GM19395 (cell line): ENCODE data around the gene TMCO4.

ENCODE experiments used
- ATAC-seq: cut with Tn5 transposase; IDR thresholded peaks from one replicate; pipeline ENCODE4 v1.9.1; 2021; ENCODE audit warnings: mild to moderate bottlenecking, moderate library complexity; ENCODE audit not compliant: unreplicated experiment

TMCO4 gene

DNA sequence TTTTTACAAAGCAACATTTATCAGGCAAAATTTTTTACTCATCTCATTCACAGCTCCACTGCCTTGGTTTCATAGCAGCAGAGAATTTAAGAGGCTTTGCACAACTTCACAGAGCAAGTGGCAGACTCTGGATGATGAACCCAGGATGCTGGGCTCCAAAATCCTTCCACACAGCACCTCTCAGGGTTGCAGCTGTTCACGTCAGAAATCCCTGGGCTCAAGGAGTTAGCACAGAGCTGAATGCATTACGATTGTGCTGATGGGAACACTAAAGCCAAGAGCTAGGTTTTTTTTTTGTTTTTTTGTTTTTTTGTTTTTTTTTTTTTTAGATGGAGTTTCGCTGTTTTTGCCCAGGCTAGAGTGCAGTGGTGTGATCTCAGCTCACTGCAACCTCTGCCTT, 137.4 kb downstream of the TMCO4 start:
- ATAC-seq = no peak

DNA sequence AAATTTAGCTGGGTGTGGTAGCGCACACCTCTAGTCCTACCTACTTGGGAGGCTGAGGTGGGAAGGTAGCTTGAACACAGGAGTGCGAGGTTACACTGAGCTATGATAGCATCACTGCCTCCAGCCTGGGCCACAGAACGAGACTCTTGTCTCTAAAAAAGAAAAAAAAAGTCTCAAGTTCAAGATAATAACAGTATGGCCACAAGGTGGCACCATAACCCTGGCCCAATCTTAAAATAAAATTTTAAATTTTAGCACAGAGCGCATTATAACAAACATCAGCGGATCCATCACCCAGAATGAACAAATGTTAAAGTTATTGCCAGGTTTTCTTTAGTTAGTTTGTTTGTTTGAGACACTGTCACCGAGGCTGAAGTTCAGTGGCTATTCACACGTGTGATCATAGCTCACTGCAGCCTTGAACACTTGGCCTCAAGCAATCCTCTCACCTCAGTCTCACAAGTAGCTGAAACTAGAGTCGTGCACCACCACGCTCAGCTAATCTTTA, 137.9 kb downstream of the TMCO4 start:
- no peak for ATAC-seq

DNA sequence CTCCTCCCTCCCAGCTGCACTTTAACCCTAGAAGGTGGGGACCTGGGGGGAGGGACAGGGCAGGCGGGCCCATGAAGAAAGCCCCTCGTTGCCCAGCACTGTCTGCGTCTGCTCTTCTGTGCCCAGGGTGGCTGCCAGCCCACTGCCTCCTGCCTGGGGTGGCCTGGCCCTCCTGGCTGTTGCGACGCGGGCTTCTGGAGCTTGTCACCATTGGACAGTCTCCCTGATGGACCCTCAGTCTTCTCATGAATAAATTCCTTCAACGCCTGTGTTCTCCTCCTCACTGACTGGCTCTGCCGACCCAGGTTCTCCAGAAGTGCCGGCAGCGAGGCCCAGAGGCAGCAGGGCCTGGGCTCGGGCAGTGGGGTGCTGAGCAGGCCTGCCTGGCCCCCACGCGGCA, 141.5 kb downstream of the TMCO4 start:
- ATAC-seq = no peak

DNA sequence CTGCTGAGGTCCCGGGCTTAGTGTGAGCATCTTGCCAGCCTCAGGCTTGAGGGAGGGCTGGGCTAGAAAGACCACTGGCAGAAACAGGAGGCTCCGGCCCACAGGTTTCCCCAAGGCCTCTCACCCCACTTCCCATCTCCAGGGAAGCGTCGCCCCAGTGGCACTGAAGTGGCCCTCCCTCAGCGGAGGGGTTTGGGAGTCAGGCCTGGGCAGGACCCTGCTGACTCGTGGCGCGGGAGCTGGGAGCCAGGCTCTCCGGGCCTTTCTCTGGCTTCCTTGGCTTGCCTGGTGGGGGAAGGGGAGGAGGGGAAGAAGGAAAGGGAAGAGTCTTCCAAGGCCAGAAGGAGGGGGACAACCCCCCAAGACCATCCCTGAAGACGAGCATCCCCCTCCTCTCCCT, 142.2 kb downstream of the TMCO4 start:
- no peak for ATAC-seq

DNA sequence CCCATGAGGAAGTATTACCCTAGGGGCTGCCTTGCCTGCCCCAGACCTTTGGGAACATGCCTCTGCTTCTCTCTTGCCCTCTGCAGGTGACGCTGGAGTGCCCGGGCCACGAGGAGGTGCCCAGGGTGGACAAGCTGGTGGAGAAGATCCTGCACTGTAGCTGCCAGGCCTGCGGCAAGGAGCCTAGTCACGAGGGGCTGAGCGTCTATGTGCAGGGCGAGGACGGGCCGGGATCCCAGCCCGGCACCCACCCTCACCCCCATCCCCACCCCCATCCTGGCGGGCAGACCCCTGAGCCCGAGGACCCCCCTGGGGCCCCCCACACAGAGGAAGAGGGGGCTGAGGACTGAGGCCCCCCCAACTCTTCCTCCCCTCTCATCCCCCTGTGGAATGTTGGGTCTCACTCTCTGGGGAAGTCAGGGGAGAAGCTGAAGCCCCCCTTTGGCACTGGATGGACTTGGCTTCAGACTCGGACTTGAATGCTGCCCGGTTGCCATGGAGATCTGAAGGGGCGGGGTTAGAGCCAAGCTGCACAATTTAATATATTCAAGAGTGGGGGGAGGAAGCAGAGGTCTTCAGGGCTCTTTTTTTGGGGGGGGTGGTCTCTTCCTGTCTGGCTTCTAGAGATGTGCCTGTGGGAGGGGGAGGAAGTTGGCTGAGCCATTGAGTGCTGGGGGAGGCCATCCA, 142.8 kb downstream of the TMCO4 start:
- ATAC-seq = no peak

DNA sequence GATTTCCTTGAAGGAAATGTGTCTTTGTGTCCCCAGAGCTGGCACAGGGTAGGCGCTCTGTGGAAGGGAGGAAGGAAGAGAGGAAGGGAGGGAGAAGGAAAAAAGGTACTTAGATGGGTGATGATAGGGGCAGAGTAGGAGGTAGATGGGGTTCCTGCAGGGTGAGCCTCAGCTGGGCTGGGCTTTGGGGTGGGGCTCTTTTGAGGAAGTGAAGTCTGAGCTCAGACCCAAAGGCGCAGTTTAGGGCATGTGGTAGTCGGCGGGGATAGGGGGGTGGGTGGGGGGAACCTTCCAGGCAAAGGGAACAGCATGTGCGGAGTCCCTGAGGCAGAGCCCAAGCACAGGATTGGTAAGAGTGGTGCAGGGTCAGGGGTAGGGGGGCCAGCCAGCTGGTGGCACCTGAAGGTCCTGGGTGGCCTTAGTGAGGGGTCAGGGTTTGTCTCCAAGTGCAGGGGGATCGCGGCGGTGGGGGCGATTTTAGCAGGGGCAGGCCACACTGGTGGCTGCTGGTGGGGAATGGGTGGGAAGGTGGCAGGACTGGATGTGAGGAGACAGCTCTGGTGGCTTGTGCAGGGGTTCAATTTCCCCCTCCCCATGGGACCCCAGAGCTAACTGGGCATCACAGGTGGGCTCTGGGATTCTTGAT, 143.5 kb downstream of the TMCO4 start:
- ATAC-seq = no peak

DNA sequence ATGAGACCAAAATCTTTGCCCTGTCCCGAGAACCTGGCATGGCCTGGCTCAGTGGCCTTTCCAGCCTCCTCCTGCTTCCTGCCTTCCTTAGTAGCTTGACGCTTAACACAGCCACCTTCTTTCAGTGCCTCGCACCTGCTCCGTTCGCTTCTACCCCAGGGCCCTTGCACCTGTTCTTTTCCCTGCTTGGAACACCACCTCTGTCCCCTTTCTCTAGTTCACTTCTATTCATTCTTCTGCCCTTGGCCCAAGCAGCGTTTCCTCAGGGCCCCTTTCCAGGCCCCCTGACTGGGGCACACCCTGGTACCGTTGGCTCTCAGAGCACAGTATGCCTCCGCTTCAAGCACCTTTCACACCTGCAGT, 144.0 kb downstream of the TMCO4 start:
- ATAC-seq = no peak

DNA sequence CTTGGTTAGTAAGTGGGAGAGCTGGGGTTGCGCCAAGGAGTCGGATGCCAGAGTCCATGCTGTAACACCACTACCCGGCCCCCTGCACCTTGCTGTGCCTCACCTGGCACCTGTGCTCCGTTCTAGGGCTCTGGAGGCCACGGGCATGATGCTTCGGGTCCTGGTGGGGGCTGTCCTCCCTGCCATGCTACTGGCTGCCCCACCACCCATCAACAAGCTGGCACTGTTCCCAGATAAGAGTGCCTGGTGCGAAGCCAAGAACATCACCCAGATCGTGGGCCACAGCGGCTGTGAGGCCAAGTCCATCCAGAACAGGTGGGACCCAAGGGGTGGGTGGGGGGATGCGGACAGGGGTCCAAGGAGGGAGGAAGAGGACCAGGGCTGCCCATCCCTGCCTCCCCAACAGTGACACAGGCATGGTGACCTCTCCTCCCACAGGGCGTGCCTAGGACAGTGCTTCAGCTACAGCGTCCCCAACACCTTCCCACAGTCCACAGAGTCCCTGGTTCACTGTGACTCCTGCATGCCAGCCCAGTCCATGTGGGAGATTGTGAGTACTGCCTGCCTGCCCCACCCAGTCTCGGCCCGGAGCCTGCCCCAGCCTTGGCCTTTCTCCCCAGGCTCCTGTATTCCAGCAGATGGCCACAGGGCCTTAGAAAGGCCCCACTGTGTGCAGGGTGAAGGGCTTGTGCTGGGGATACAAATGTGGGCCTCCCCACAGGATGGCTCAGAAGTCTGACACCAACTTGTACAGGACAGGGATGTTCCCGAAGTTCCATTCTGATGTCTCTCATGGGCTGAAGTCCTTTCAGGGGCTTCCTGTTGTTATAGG, 144.6 kb downstream of the TMCO4 start:
- ATAC-seq = no peak

DNA sequence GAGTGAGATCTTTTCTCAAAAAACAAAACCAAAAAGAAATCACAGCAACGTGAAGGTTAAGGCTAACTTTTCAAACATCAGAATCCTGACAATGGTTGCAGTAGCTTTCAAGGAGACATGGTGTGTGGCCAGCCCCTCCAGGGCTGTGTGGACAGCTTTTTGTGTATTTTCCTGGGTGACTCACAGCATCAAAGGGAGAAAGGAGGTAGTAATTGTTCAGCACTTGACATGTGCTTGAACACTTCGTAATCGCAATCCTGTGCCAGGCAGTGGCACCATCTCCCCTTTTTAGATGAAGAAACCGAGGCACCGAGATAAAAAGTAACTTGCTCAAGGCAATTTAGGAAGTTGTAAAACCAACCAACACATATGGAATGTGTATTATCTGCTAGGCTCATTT, 145.3 kb downstream of the TMCO4 start:
- ATAC-seq = no peak

DNA sequence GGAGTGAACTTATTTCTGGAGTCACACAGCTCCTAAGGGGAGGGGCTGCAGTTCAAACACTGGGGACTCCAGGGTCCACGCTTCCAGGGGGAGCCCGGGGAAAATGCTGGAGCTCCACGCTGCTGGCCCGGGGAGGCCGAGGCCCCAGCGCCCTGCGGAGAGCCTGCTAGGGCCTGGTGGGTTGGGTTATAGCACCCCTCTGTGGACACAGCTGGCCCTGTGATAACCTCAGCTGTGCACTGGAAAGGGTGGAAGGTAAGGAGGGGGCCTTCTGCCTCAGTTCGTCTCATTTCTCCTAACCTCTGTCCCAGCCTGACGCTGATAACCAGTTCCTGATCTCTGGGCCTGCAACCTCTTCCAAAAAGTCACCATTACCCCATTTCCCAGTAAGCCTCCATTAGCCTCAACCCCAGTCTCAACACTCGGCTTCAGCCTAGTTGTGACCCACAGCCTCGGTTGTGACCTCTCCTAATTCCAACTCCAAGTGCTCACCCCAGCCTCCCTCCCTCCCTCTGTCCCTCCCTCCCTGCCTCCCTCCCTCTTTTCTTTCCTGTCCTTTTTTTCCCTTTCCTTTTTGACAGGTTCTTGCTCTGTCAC, 148.5 kb downstream of the TMCO4 start:
- no peak for ATAC-seq

DNA sequence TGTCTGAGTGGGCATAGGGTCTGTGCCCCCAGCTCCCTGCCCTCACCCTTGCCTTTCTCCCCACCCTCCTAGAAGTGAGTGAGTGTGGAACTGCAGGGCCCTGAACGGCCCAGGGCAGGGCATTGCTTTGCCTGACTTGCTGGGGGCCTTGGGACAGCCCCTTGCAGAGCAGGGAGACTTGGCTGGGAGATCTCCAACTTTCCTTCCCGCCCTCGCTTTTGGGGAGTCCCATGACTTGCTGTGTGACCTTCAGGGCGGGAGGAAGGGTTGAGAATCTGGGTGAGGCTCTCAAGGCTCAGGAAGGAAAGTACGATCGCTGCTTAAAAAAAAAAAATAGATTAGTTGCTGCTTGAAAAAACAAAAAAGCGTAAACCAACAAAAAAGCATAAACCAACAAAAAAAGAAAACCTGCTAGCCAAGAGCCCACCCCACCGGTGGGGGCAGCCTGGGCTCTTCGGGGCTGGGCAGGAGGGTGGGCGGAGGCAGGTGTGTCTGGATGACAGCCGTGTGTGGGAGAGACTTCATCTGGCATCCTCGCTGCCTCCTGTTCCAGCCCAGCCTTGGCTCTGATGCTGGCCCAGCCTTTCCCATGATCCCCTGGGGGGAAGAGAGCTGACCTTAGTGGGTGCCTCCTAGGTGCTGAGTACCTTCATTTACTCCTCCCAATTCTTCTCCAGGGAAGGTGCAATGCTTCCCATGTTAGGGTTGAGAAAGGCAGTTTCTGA, 149.1 kb downstream of the TMCO4 start:
- no peak for ATAC-seq

DNA sequence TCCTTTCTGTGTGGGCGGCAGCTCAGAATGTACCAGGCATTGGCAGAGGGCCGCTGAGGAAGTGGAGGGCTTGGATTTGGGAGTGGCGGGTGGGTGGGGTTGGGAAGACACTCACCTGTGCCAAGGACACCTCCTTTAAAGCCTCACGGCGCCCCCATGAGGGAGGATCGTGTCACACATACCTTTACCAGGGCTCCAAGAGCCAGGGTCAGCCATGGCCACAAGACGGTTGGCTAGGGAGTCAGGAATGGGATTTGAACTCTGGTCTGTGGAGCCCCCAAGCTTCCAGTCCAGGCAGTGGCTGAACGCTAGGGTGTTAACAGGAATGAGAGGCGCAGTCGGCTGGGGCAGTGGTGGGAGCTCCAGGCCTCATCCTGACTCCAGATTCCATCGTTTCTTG, 151.0 kb downstream of the TMCO4 start:
- no peak for ATAC-seq

DNA sequence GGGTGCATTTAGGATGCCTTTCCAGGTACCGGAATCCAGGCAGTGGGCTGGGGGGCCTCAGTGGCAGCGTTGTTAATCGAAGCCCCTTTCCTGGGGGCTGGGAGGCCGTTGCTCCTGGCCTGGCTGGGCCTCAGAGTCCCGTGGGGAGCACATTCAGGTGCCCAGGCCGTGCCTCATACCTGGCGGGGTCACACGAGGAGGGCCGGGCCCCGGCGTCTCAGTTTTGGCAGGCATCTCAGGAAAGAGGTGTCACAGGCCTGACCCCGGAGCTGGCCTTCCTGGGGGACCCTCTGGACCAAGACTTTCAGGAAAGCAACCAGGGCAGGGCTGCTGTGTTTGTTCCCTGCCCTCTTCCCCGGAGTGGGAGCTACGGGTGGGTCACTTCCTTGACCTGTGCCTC, 151.5 kb downstream of the TMCO4 start:
- no peak for ATAC-seq

DNA sequence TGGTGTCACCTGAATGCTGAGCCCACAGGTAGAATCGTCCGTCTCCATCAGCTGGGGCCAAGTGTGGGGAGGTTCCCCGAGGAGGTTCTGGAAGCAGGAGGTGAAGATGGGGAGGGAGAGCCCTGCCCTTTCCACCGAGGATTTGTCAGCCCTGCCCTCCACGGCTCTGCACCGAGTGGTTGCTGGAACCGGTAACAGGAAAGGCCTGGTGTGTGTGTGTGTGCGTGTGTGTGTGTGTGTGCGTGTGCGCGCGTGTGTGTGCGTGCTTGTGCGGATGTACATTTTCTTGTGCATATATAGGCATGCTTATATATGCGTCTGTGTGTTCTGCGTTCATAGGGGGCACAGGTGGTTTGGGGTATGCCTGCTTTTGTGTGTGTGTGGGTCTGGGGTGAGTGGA, 152.1 kb downstream of the TMCO4 start:
- ATAC-seq = no peak

DNA sequence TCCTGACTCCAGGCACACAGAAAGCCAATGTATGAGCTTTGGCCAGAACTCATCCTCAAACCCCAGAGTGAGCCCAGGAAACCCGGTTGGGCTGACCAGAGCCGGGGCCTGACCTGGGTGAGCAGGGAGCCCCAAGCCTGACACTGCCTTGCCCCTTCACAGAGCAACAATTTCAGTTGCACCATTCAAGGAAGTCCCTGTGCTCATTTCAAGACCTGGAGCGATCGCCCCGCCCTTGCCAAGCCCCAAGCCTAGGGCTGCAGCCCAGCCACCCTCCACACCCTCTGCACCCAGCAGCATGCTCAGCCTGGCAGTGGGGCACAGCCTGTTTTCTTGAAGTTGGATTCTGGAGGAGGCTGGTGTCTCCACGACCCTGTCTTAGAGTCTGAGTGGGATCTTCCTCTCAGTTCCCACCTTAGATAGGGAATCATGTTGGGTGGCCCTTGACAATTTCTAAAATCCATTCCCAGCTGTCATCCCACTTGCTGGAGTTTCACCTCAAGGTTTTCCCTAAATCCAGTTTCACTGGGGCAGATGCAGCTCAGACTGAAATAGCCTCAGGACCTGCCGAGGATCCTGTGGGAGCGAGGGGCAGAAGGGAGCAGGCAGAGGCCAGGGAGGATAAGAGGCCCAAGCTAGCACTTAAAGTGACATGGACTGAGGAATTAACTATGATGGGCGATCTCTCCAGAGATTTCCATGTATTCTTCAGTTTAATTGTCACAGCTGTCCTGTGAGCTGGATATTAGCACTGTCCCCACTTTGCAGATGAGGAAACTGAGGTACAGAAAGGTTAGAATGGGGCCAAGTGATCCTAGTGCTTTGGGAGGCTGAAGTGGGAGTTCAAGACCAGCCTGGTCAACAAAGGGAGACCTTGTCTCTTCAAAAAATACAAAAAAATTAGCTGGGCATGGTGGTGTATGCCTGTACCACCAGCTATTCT, 153.1 kb downstream of the TMCO4 start:
- no peak for ATAC-seq

DNA sequence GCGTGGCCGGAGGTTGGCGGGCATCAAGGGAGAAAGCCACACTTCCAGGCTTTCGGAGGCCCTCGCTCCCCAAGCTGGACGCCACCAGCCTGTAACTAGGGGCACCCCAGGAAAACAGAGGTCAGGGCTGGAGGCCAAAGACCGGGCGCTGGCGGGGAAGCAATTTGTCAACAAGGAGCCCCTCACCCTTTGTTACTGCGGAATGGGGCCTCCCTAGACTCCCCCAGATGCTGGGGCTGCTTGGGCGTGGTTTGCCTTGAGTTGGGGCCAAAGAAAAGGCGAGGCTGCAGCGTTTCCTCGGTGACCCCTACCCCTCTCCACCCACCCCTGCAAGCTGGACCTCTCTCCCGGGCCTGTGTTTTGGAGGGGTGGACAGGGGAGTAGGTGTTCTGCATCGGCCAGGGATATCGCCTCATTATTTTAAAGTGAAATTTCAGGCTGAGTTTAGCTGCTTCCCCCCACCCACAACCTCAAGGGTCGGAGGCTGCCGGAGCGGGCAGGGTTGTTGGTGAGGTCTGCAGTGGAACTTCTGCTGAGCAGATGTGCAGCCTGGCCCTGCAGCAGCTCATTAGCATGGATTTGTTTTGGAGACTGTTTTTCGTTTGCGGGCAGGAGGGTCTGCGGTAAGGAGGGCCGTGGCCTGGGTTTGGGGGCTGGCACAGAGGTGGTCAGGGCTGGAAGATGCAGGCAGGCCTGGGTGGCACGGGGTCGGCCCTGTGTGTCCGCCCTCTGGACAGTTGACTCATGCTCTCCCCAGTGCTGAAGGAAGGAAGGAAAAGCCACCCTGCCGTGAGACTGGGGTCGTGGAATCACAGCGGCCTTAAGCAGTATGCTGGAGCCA, 154.1 kb downstream of the TMCO4 start:
- ATAC-seq = no peak

DNA sequence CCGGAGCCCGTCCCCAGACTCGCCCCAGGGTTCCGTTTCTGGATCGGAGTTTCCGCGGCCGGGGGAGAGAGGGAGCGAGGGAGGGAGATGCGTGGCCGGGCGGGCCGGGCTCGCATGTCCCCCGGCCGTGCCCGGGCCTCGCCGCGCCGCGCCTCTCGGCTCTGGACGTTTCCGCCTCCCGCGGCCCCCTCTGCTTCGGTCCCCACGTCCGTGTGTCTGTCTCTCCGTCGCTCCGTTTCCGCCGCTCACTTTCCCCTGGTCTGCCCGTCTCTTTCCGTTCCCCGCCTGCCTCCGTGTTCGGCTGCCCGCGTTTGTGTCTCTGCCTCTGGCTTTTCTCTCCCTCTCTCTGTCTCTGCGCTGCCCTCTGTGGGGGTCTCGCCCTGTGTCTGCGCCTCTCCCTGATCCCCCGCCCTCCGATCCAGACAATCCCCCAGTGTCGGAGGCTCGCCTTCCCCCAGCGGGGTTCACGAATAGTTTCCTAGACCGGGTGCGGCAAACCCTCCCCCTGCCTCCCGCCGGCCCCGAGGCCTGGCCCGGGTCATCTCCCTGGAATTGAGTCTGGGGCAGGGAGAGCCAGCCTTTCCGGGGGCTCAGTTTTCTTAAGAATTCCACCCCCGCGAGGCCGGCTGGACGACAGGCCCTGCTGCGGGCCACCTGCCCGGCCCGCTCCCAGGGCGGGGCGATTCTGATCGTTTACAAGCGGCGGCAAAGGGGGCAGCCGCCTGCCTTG, 154.9 kb downstream of the TMCO4 start:
- ATAC-seq = no peak

DNA sequence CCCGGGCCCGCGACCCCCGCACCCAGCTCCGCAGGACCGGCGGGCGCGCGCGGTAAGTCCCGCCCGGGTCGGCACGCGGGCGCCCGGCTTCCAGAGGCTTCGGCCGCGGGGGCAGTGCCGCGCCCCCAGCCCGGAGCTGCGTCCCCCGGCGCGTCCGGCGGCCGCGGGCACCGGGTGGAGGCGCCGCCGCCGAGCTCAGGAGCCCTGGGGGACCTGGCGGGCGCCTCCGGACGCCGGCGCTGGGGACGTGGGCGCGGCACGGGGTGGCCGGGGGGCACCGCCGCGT, 155.4 kb downstream of the TMCO4 start:
- ATAC-seq = no peak
